Caco-2 (cell line): ENCODE measurements around the gene DSTN. TPM values are rescaled to one million over a fixed set of nuclear protein-coding genes. Genes with fewer than 3 reads are reported as not detected.

Source experiments
- BruUV-seq: library from RNA; stranded (reverse); fragments of 400-500 nt; replicated peaks from 2 replicates; lab custom pipeline; 2021; lab: Mats Ljungman, UMichigan
- CTCF ChIA-PET: fragments of 300-600 bp; sonication (Branson Sonifier 250); formaldehyde crosslinking; loops from one replicate; lab custom pipeline; 2022; ENCODE audit warnings: antibody characterized with exemption; lab: Charles Lee
- POLR2A ChIA-PET: fragments of 300-600 bp; sonication (Branson Sonifier 250); formaldehyde crosslinking; loops from one replicate; lab custom pipeline; 2022; ENCODE audit warnings: antibody characterized with exemption; lab: Charles Lee
- DNase-seq, 2 experiments: peaks; one replicate each; pipeline versions ENCODE4 v3.0.0 to v3.0.0-alpha.2; 2020 to 2022
- H3K27me3 ChIP-seq: replicated peaks from 2 replicates; pipeline ENCODE4 v1.6.0; 2011; ENCODE audit warnings: low read length; ENCODE audit not compliant: control insufficient read depth, insufficient read depth
- H3K36me3 ChIP-seq: 2 replicates; pipeline ENCODE4 v1.5.1; 2011; ENCODE audit warnings: low read length; ENCODE audit not compliant: control insufficient read depth, insufficient read depth
- H3K4me1 ChIP-seq: fragments of 250-450 bp; sonication (Bioruptor Pico); 2 replicates; pipeline ENCODE4 v1.5.1; 2020; ENCODE audit warnings: mild to moderate bottlenecking
- H3K4me3 ChIP-seq: 2 replicates; pipeline ENCODE4 v1.5.1; 2011; ENCODE audit warnings: low read depth, mild to moderate bottlenecking, control low read depth, low read length
- H3K9me3 ChIP-seq: fragments of 250-450 bp; sonication (Bioruptor Pico); 2 replicates; pipeline ENCODE4 v1.5.1; 2020; ENCODE audit warnings: mild to moderate bottlenecking, moderate library complexity
- H3K27ac Mint-ChIP-seq: one replicate; pipeline ENCODE4 v1.8.0; 2022; ENCODE audit warnings: mixed read lengths; ENCODE audit not compliant: unreplicated experiment
- H3K27me3 Mint-ChIP-seq: one replicate; pipeline ENCODE4 v1.8.0; 2022; ENCODE audit warnings: mixed read lengths; ENCODE audit not compliant: insufficient read depth, unreplicated experiment
- H3K36me3 Mint-ChIP-seq: one replicate; pipeline ENCODE4 v1.8.0; 2022; ENCODE audit warnings: mild to moderate bottlenecking, mixed read lengths; ENCODE audit not compliant: insufficient read depth, unreplicated experiment
- H3K4me1 Mint-ChIP-seq: one replicate; pipeline ENCODE4 v1.8.0; 2022; ENCODE audit warnings: low read depth, mixed read lengths; ENCODE audit not compliant: unreplicated experiment
- H3K4me3 Mint-ChIP-seq: one replicate; pipeline ENCODE4 v1.8.0; 2022; ENCODE audit warnings: mild to moderate bottlenecking, moderate library complexity, mixed read lengths; ENCODE audit not compliant: unreplicated experiment
- H3K9me3 Mint-ChIP-seq: one replicate; pipeline ENCODE4 v1.8.0; 2022; ENCODE audit warnings: mixed read lengths; ENCODE audit not compliant: unreplicated experiment
- CTCF ChIP-seq, 2 experiments: fragments of 200-600 bp in 1 of 2; IDR thresholded peaks; 1 replicate in 1 of 2; 2 replicates in 1 of 2; pipeline versions ENCODE4 v1.5.1 to v1.8.0; 2011 to 2022; ENCODE audit warnings: antibody characterized with exemption in 1 of 2, control low read depth in 1 of 2, inconsistent platforms in 1 of 2, low read depth in 1 of 2, low read length in 1 of 2, mild to moderate bottlenecking in 1 of 2, moderate library complexity in 1 of 2; ENCODE audit not compliant: insufficient read depth in 1 of 2, severe bottlenecking in 1 of 2, unreplicated experiment in 1 of 2
- intact Hi-C: fragments of 100-400 bp; cut with micrococcal nuclease; formaldehyde crosslinking; loops from one replicate; pipeline ENCODE4 v1.10.0; 2022; ENCODE audit not compliant: unreplicated experiment
- total RNA-seq: library from RNA; stranded (reverse); gene quantifications from 2 replicates; pipeline ENCODE4 v1.2.3, GENCODE V29; 2022

Gene DSTN
- total RNA-seq, 1 experiment from 2014 or later, result 318 TPM

DNA sequence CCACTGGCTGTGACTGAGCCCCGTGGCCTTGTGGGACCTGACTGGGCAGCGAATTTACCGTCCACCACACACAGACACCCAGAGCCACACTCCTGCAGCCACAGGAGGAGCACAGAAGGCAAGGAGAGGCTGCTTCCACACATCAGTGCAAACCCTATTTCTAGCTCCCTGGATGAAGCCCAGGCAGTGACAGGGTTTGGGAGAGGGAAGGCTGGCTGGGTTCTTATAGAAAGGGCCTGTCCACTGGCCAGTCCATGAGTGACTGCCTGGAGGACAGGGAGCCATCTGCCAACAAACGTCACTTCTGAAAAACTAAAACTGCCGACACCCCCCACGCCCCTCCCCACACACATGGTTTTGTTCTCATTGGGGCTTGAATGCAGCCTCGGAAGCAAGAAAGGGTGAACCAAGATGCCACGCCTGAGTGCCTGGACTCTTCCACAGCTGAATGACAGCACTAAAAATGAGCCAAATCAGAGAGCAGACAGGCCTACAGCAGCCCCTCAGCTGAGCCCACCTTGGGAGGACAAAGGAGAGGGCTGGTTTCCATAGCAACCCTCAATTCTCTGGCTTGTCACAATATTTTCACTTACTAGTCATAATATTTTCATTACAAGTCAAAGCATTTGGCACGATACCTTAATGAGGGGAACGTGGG, 73.8 kb downstream of the DSTN start:
- H3K36me3 ChIP-seq, result peaks cover 18% of the 10 kb centered on the region
- Mint-ChIP-seq H3K27me3 (no peaks in the 10 kb centered on the region), H3K36me3 (peaks cover 100% of the 10 kb centered on the region), H3K27ac (peak overlapping the region; percentile 45), H3K4me1 (peaks cover 15% of the 10 kb centered on the region), H3K9me3 (no peaks in the 10 kb centered on the region), H3K4me3 (no peak overlapping the region)
- intact Hi-C loops, result no loop called here
- ChIA-PET POLR2A (no interaction called here), CTCF (no interaction called here)
- H3K4me1 ChIP-seq, result no peaks in the 10 kb centered on the region
- no peaks in the 10 kb centered on the region for H3K27me3 ChIP-seq
- no peak overlapping the region for H3K4me3 ChIP-seq
- DNase-seq, result no peak
- H3K9me3 ChIP-seq, result no peaks in the 10 kb centered on the region
- TF ChIP-seq CTCF (IDR thresholded peaks at IDR 0.05; ENCODE audit: insufficient read depth in 1 of 2, low read depth in 1 of 2, low read length in 1 of 2, severe bottlenecking in 1 of 2, unreplicated experiment in 1 of 2), result no peak
- no TSS peak for BruUV-seq

GRCh38 chr20:17644451-17644850, 74.6 kb downstream of the DSTN start:
- no peaks in the 10 kb centered on the region for H3K9me3 Mint-ChIP-seq
- H3K9me3 ChIP-seq, result no peaks in the 10 kb centered on the region
- H3K36me3 Mint-ChIP-seq, result peaks cover 100% of the 10 kb centered on the region
- intact Hi-C loops, result no loop called here
- POLR2A ChIA-PET, result no interaction called here
- no peaks in the 10 kb centered on the region for H3K4me1 ChIP-seq
- H3K27me3 ChIP-seq, result no peaks in the 10 kb centered on the region
- no peaks in the 10 kb centered on the region for H3K27me3 Mint-ChIP-seq
- peak overlapping the region; percentile 45 for H3K27ac Mint-ChIP-seq
- peaks cover 16% of the 10 kb centered on the region for H3K36me3 ChIP-seq
- H3K4me1 Mint-ChIP-seq, result peaks cover 18% of the 10 kb centered on the region
- no TSS peak for BruUV-seq
- CTCF ChIA-PET, result no interaction called here
- DNase-seq, result peak in 1 of 2 experiments; percentile 23
- TF ChIP-seq CTCF (IDR thresholded peaks at IDR 0.05; ENCODE audit: insufficient read depth in 1 of 2, low read depth in 1 of 2, low read length in 1 of 2, severe bottlenecking in 1 of 2, unreplicated experiment in 1 of 2), result no peak
- H3K4me3 Mint-ChIP-seq, result no peak overlapping the region
- H3K4me3 ChIP-seq, result no peak overlapping the region

DNA sequence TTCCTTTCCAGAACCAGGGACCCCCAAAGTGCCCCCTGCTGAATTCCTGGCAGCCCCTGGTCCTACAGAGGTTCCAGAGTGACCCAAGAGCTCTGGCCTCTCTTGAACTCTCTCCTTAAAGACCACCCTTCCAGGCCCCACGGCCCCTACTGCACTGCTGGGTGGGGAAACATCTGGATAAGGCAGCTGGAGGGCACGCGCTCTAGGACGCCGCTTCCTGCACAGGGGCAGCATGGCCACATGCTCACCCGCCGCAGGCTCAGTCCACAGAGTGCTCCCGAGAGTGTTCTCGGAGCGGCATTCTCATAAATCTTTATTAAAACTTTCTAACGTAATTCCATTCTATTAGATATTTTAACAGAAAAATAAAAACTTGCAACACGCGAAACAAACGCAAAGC, 75.1 kb downstream of the DSTN start:
- ChIA-PET POLR2A (no interaction called here), CTCF (interaction anchor here (0.6 kb wide), 1 partner anchor 212 kb away, joined by 4 read pairs; no protein-coding TSS in a partner anchor)
- Mint-ChIP-seq H3K27me3 (no peaks in the 10 kb centered on the region), H3K4me3 (no peak overlapping the region), H3K36me3 (peaks cover 100% of the 10 kb centered on the region), H3K4me1 (peaks cover 21% of the 10 kb centered on the region), H3K9me3 (no peaks in the 10 kb centered on the region), H3K27ac (peak overlapping the region; percentile 45)
- Histone ChIP-seq H3K4me1 (no peaks in the 10 kb centered on the region), H3K36me3 (peaks cover 16% of the 10 kb centered on the region), H3K27me3 (no peaks in the 10 kb centered on the region), H3K9me3 (no peaks in the 10 kb centered on the region), H3K4me3 (no peak overlapping the region)
- no TSS peak for BruUV-seq
- no peak for TF ChIP-seq CTCF (IDR thresholded peaks at IDR 0.05; ENCODE audit: insufficient read depth in 1 of 2, low read depth in 1 of 2, low read length in 1 of 2, severe bottlenecking in 1 of 2, unreplicated experiment in 1 of 2)
- intact Hi-C loops, result no loop called here
- peak in 1 of 2 experiments; percentile 28 for DNase-seq
